GM04503 (cell line): ENCODE results near the gene PPME1.
A peak's percentile ranks its signal among the peaks of the same experiment; 100 is the strongest.

Experiments
- DNase-seq: peaks from one replicate; pipeline ENCODE4 v3.0.0-alpha.2; 2012; ENCODE audit warnings: low read depth

PPME1 gene

GRCh38 chr11:74232311-74232950 lies 61.3 kb downstream of the PPME1 start:
- no peak for DNase-seq

GRCh38 chr11:74233683-74234082 lies 62.6 kb downstream of the PPME1 start:
- DNase-seq = no peak

- DNase-seq = no peak
Measured at GRCh38 chr11:74235121-74235520, 64.0 kb downstream of the PPME1 start.

DNA sequence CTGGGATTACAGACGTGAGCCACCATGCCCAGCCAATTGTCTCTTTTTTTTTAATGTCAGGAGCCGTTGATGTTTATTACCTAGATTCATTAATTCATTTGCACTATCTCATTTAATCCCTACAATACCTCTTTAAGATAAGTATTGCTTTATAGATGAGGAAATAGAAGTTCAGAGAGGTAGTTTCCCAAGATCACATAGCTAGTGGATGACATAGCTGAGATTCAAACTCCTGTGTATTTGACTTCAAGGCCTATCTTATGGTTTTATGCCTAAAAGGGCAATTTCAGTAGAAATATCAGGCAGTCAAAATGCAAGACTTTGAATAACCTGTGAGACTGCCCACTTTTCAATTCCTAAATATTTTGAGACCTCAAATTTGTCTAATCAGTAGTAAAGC lies 66.5 kb downstream of the PPME1 start:
- DNase-seq = no peak

- no peak for DNase-seq
Measured at GRCh38 chr11:74238243-74238642, 67.2 kb downstream of the PPME1 start.

- no peak for DNase-seq
Measured at GRCh38 chr11:74248469-74248868, 77.4 kb downstream of the PPME1 start.

- DNase-seq = no peak
Measured at GRCh38 chr11:74249496-74249895, 78.4 kb downstream of the PPME1 start.

GRCh38 chr11:74253361-74253760 lies 82.3 kb downstream of the PPME1 start:
- no peak for DNase-seq

- no peak for DNase-seq
Measured at GRCh38 chr11:74255741-74256375, 84.8 kb downstream of the PPME1 start.

DNA sequence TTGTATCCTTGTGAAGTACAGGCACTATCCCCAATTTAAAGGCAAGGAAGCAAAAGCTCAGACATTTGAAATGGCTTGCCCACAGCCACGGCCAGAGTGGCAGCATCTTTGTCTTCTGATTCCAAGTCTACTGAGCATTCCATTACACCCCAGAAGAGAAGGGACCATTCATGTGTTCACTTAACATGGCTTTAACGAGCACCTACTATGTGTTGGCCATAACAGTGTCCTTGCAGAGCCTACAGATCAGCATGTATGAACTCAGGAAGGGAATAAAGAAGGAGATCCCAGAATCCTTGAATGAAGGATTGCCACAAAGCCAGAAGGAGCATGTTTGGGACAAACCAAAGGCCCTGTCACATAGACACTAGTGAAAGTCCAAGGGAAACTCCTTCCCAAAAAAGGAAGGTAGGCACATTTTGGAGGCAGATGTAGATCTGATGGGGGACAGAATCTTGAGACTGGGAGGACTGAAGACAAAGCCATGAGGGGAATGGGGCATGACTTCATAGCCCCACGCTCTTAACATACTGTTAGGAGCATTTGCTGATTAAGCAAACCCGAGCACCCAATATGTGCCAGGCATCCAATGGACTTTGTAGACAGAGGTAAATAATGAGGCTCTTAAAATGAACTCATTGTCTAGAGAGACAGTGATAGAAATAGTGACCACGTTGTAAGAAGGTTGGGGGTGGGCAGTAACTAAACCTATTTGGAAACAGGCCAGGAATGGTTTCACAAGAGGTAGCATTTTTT lies 85.5 kb downstream of the PPME1 start:
- DNase-seq = no peak

- no peak for DNase-seq
Measured at GRCh38 chr11:74257959-74258553, 87.0 kb downstream of the PPME1 start.

DNA sequence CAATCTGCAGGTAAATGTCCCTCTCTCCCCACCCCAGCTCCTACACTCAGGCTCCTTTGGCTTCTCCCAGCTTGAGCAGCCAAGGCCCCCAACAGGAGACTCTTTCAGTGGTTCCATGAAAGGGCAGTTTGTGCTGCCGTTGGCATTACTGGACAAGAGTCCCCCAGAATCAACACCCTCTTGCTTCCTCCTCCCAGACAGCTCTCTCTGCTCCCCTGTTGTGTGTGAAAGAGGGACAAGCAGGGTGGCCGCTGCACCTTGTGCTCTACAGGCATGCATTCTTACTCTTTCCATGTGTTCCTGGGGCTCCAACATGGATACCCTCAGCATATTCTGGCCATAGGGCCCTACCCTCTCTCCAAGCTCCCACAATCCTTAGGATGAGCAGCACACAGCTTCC lies 91.6 kb downstream of the PPME1 start:
- DNase-seq = no peak

- DNase-seq = no peak
Measured at GRCh38 chr11:74265256-74265655, 94.2 kb downstream of the PPME1 start.

DNA sequence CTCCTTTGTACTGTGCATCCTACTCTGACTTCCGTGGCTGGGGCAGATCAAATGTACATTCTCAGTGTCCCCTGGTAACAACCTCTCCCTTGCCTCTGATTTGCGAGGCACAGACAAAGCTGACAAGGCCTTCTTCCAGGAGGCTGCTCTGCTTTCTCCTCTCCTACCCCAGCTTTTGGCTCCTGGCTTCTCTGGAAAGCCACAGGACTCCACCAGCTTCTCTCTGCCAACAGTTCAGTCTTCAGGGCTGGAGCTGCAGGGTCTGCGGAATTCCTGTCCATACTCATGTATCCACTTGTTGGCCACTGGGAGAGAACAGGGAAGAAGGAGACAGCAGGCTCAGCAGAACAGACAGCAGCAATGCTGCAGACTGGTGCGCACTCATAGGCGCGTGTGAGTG lies 95.9 kb downstream of the PPME1 start:
- no peak for DNase-seq

GRCh38 chr11:74268456-74268855 lies 97.4 kb downstream of the PPME1 start:
- no peak for DNase-seq

DNA sequence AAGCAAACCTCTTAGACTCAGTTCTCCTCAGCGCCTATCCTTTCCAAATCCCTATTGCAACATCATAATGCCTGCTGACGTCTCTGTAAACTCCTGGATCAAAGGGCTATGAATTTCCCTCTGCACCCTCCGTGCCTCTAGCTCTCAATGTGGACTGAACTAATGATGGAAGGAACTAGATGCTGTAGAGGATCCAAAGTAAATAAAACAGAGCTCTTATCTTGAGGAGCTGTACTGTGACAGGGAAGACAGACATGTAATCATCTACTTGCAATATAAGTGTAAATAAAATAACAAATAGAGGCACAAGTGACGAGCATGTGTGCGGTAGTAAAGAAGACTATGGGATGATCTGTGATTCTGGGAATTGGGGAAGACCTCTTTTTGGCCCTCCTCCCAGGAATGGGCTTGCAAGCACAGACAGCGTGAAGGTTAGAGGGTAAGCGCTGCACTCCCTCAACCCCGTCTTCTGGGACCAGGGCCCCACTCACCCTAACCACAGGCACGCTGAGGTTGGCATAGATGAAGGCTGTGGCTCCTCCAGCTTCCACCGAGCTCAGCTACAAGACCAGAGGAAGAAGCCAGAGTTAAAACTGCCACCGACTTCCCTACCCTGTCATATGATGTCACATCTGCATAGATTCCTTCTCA lies 98.2 kb downstream of the PPME1 start:
- no peak for DNase-seq

DNA sequence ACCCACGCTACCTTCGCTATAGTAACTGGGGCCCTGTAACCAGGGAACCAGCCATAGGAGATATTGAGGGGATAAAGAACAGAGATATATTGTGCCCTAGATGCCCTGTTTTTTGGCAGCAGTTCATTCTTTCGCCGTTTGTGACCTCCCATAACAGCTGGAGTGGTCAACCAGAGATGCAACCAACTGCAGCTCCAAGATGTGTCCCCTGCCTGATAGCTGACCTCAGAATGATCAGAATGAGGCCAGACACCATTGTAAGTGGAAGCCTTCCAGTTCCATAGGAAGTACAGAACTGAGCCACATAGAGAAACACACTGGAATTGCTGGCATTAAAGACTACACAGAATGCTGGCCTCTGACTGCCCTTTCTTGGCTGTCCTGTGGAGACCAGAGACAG lies 101.2 kb downstream of the PPME1 start:
- no peak for DNase-seq

DNA sequence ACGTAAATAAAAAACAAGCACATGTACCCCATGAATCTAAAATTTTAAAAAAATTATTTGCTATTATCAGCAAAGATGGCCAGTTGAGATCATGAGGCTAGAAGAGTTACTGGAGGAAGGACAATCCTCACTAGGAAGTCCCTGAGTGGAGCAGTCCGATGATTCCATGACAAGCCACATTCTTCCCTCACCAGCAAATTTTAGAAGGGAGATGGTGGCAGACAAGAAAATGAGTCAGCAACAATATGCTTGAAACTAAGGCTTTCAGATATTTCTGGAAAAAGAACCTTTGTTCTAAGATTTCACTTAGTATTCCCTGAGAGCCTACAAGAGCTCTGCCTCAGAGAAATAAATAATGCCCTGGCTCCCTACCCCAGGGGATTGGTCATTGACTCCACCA lies 105.5 kb downstream of the PPME1 start:
- no peak for DNase-seq

DNA sequence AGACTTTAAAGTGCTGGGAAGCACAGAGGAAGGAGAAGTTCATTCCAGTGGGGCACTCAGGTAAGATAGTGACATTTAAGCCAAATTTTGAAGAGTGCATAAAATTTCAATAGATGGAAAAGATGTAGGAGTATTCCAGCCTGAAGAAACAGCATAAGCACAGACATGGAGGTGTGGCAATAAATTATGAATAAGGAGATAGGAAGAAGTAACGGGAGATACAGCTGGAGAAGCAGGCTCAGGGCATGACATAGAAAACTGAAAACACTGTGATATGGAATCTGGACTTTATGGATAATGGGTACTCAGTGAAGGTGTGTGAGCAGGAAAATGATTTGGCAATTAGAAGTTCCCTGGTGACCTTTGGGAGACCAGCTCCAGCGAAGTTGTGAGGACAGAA lies 107.0 kb downstream of the PPME1 start:
- no peak for DNase-seq

GRCh38 chr11:74278721-74279161 lies 107.7 kb downstream of the PPME1 start:
- DNase-seq = peak; percentile 92

- DNase-seq = no peak
Measured at GRCh38 chr11:74279256-74279655, 108.2 kb downstream of the PPME1 start.

GRCh38 chr11:74280494-74280893 lies 109.4 kb downstream of the PPME1 start:
- no peak for DNase-seq
